ENCODE data around the gene MOCS1.

GRCh38 chr6:39982720-39983119 is 48.5 kb upstream of the MOCS1 start:
- no peak for TF ChIP-seq CTCF (conservative IDR thresholded peaks at IDR 0.05; ENCODE audit: low read depth in 2 of 2)
- no peak for TF ChIP-seq EZH2phosphoT487 (IDR thresholded peaks at IDR 0.05; ENCODE audit: unreplicated experiment)
- TF ChIP-seq REST (IDR thresholded peaks at IDR 0.05; ENCODE audit: unreplicated experiment), result no peak
- TF ChIP-seq EZH2 (IDR thresholded peaks at IDR 0.05; ENCODE audit: low read depth, unreplicated experiment), result no peak
- TF ChIP-seq POLR2AphosphoS5 (IDR thresholded peaks at IDR 0.05; ENCODE audit: low read depth), result no peak
- TF ChIP-seq ZNF462 (CRISPR knock-in tag; IDR thresholded peaks at IDR 0.05), result no peak
- no peak for TF ChIP-seq CREB1 (CRISPR knock-in tag; IDR thresholded peaks at IDR 0.05; ENCODE audit: low read depth)
- TF ChIP-seq ETS1 (IDR thresholded peaks at IDR 0.05), result no peak
- no peak for TF ChIP-seq NANOG (IDR thresholded peaks at IDR 0.05; ENCODE audit: borderline replicate concordance)
- no peak for TF ChIP-seq ZNF114 (CRISPR knock-in tag; IDR thresholded peaks at IDR 0.05)
